ENCODE data around the gene GAPT.
"Not testable (repeated sequence)": the region's sequence is repeated elsewhere in the genome, so short reads cannot be mapped to it uniquely, and the experiment has no call there.

GAPT gene

DNA sequence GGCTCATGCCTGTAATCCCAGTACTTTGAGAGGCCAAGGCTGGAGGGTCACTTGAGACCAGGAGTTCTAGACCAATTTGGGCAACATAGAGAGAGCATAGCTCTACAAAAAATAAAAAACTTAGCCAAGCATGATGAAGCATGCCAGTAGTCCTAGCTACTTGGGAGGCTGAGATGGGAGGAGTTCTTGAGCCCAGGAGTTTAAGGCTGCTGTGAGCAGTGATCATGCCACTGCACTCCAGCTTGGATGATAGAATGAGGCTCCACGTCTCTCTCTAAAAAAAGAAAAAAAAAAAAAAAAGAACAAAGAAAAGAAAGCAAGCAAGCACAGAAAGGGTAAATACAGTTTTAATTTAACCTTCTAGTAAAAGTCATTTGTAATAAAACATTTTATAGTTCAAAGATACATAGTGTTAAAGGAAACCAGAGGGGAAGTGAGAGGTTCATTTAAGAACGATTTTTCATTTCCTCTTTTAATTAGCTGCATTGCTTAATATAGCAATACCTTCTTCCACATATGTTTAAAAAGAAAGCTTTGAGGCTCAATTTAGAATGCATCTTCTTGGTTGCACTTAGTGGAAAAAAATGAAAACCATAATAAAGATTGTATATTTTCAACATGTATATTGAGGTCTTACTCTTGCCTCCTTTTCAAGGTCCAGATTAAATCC, 14.9 kb downstream of the GAPT start:
- DNase-seq, result no peak

DNA sequence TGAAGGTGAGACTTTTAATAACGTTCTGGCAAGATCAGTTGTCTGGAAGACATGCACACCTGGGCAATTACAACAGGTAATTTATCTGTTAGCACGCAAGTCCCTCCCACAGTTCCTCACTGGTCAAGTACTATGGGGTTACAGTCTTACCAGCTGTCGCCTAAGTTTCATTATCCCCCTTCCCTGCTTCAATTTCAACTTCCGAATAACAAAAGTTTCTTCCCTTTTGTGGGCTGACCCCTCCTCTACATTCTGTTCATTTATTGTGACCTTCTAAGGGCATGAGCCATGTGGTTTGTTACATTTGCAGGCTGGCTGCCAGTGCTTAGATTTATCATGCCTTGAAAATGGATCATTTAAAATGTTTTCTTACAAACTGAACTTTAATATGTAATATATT, 16.5 kb downstream of the GAPT start:
- DNase-seq, result no peak

DNA sequence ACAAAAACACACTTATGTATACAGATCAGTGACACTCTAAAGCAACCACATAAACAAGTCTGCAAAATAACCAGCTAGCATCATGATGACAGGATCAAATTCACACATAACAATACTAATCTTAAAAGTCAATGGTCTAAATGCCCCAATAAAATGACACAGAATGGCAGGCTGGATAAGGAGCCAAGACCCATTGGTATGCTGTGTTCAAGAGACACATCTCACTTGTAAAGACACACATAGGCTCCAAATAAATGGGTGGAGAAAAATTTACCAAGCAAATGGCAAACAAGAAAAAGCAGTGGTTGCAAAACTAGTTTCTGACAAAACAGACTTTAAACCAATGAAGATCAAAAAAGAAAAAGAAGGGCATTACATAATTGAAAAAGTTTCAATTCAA, 26.0 kb downstream of the GAPT start:
- DNase-seq, result no peak

- DNase-seq, result no peak
Measured at GRCh38 chr5:58523956-58524355, 32.7 kb downstream of the GAPT start.

DNA sequence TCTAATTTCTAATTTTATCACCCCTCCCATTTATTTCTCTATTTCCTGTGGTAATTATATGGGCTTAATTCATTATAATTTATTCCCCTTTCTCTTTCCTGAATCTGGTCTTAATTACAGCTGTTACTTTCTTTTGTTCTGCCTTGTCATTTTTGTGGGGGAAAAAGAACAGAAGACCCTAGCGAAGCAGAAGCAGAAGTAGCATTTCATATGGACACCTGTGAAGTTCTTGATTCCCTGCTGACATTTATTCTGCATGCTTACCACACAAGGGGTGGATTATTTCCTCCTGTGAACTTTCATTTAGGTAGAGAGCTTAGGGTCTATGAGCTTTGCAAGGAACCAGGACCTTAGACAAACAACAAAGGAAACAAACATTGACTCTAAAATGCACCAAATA, 33.3 kb downstream of the GAPT start:
- DNase-seq, result no peak

- DNase-seq, result no peak
Measured at GRCh38 chr5:58530942-58531490, 39.8 kb downstream of the GAPT start.

DNA sequence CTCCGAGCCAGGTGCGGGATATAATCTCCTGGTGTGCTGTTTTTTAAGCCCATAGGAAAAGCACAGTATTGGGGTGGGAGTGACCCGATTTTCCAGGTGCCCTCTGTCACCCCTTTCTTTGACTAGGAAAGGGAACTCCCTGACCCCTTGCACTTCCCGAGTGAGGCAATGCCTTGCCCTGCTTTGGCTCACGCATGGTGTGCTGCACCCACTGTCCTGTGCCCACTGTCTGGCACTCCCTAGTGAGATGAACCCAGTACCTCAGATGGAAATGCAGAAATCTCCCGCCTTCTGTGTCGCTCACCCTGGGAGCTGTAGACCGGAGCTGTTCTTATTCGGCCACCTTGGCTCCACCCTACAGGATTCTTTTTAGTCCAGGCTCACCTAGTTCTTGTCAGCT, 50.7 kb downstream of the GAPT start:
- not testable (repeated sequence) for DNase-seq

DNA sequence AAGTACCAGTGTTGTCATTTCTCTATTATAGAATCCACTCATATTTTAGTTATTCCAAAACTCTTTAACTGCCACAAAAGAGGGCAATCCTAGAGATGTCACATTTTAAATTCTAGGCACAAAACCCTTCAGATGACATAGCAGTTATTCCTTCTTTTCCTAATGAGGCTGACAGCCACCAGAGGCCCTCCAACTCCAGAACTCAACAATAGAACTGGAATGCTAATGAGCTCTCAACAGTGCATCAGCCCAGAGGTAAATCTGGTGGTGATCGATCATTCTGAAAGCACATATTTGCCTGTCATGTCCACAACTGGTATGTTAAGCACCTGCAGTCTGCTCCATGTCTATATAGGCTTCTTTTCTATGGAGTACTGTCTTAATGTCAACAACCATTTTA, 51.5 kb downstream of the GAPT start:
- DNase-seq, result no peak

GRCh38 chr5:58543723-58544122, 52.5 kb downstream of the GAPT start:
- DNase-seq, result no peak

DNA sequence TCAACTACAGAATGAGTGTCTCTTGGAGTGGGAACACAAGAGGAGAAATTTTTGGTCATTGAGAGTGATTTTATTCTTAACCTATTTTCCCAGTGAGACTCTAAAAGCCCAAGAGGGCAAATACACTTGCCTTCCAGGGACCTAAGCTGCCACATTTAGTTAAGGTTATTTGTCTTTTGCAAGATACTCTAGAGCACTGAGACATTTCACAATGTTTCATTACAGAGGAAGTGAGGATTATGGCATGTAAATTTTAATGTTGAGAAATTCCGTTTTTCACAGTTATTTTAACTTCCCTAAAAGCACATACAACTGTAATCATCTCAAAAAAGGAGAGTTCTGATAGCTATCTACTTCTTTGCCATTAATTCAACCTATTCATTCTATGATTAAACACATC, 53.0 kb downstream of the GAPT start:
- no peak for DNase-seq

- no peak for DNase-seq
Measured at GRCh38 chr5:58544926-58545325, 53.7 kb downstream of the GAPT start.

GRCh38 chr5:58545912-58546311, 54.7 kb downstream of the GAPT start:
- peak; percentile 39 for DNase-seq
